GM12873 (cell line): ENCODE measurements around the gene RITA1.

Experiments
- TF ChIP-seq, protein P1 (sequence below): IDR thresholded peaks from 2 replicates; pipeline ENCODE4 v1.5.1; 2012; ENCODE audit warnings: low read depth, mild to moderate bottlenecking, moderate library complexity, low read length, control low read depth; ENCODE audit not compliant: insufficient read depth; ENCODE audit errors: missing control alignments

Gene RITA1

DNA sequence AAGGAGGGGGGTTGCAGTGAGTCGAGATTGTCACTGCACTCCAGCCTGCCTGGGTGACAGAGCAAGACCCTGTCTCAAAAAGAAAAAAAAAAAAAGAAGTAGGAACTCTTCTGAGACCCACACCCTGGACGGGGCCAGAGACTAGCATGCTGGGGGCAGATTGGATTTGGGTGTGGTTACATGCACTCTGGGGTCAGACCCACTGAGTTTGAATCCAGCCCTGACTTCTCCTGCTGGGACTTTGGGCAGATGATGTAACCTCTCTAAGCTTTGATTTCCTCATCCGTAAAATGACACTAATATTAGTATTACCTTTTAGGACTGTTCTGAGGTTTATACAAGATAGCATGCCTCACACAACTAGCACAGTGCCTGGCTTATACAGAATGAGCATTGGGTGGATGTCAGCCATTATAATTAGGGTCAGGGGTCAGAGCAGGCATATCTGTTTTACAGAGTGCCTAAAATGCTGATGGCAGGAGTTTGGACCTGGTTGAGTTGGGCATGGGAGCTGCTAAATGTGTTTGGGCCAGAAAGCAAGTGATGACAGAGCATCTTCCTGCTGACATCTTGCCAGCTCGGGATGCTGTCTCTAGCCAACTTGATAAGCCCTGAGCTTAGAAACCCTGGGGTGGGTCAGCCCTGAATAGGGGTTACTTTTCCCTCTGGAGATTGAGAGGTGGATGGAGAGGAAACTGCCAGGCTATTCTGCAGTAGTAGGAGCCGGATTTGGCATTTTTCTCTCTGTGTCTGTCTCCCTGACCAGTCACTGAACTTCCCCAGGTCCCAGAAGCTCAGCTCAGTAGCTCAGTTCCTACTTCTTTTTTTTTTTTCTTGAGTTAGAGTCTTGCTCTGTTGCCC lies 51.2 kb downstream of the RITA1 start:
- TF ChIP-seq, protein P1, sequence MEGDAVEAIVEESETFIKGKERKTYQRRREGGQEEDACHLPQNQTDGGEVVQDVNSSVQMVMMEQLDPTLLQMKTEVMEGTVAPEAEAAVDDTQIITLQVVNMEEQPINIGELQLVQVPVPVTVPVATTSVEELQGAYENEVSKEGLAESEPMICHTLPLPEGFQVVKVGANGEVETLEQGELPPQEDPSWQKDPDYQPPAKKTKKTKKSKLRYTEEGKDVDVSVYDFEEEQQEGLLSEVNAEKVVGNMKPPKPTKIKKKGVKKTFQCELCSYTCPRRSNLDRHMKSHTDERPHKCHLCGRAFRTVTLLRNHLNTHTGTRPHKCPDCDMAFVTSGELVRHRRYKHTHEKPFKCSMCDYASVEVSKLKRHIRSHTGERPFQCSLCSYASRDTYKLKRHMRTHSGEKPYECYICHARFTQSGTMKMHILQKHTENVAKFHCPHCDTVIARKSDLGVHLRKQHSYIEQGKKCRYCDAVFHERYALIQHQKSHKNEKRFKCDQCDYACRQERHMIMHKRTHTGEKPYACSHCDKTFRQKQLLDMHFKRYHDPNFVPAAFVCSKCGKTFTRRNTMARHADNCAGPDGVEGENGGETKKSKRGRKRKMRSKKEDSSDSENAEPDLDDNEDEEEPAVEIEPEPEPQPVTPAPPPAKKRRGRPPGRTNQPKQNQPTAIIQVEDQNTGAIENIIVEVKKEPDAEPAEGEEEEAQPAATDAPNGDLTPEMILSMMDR: no peak

DNA sequence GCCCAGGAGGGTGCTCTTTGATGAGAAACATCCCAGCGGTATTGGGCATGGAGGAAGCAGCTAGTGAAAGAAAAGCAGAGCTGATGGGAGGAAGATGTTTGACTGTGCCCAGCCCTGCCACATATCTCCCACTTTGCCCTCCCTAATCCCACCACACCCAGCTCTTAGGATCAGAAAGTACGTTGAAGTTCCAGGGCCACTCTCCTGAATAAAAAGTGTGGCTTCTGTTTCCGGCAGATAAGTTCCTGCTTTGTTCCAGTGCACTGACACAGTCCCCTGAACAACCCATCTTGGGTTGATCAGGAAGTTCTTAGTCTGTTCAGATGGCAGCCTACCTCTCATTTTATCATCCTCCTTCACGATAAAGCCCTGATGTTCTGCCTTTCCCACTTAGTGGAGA lies 52.2 kb downstream of the RITA1 start:
- TF ChIP-seq, protein P1: no peak

DNA sequence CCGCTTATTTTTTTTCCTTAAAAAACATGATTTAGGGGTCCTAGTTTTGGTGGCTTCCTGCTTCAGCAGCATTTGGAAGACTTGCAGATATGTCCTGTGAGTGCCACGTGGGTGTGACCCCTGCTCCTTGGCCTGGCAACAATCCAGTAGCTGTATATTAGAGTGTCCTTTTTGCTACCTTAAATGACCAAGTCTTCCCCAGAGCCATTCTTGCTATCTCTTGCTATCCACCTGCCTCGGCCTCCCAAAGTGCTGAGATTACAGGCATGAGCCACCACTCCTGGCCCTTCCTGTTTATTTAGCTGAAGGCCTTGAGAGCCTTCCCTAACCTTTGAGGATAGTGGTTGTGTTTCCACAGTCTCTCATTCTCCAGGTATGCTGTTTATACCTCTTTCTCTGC lies 52.8 kb downstream of the RITA1 start:
- TF ChIP-seq, protein P1: no peak

DNA sequence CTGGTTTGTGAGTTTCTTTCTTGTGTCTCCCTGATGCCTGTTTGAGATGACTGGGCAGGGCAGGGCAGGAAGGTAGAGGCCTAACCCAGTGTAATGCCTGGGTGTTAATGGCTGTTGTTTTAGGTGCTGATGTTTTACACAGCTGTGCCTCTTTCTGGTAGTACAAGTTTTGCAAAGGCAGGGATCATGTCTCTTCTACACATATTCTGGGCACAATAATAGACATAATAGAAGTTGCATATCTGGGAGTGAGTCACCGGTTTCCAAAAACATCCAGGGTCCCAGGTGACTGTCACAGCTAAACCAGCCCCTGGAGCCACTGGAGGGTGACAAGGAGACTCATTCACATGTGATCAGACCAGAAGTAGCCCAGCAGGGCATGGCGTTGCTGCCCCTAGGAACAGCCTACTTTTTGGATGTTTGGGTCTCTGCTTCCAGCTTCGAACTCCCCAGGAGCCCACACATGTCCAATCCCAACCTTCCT lies 53.8 kb downstream of the RITA1 start:
- TF ChIP-seq, protein P1: no peak

DNA sequence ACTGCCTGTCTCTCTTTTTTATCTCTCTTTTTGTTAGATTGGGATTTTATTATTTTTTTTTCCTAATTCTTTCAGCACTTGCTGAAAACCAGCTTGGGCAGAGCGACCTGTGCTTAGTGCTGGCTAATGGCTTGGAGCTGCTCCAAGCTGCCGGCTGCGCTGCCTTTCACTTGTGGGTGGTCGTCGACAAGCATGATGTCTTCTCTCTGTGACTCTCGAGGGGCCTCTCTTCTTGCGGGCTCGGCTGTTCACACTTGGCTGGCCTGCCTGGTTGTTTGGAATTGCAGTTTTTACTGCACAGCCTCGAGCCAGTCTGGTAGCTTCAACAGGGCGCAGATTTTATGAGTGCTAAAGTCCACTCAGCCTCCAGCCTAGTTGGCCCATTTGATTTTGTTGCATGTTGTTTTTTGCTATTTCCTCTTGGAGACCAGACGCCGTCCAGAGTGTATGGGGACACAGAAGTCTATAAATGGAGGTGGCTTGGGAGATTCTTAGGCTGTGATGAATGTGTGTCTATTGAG lies 54.4 kb downstream of the RITA1 start:
- TF ChIP-seq, protein P1: no peak

- TF ChIP-seq, protein P1: no peak
Observed at GRCh38 chr12:113240395-113240794, 54.9 kb downstream of the RITA1 start.

DNA sequence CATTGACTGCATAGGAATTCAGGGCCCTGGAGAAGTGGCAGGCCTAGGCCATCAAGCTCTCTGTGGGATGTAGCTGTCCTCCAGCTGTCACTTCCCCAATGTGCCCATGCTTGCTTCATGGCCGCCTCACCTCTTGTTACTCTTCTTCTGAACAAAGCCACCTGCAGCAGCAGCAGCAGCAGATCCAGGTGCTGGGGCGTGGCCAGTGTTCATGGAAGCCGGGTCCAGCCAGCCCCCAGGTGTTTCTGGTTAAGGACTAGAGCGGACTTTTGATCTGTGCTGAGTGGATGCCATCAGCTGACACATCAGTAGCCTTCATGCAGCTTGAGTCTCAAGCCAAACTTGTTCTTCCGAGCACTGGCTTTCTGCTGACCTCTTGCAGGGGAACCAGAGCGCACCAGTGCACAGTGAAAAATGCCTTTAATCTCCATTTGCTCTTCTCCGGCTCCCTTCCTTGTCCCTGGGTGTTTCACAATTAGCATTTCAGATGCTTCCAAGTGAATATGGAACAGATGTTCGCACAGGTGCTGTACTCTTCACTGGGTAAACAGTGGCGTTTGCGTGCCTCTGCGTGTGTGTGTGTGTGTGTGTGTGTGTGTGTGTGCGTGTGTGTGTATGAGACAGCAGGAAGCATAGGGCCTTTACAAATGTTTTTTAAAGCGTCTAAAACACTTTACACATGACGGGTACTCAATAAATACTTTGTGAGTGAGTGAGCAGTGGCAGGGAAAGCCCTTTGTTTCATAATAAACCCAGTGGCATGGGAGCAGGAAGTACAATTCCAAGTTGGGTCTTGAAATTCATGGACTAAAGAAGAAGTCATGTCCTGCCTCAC lies 55.9 kb downstream of the RITA1 start:
- TF ChIP-seq, protein P1: no peak
